NCI-H524 (cell line): ENCODE measurements around the gene INTS1.

Experiments used
- DNase-seq, 2 experiments: peaks; one replicate each; lab custom pipeline; 2025; lab: John Stamatoyannopoulos, UW

Gene INTS1

GRCh38 chr7:1503390-1503789 lies 799 bp downstream of the INTS1 start:
- no peak for DNase-seq

- no peak for DNase-seq
Observed at GRCh38 chr7:1502845-1503244, 1.3 kb downstream of the INTS1 start.

- no peak for DNase-seq
Observed at GRCh38 chr7:1501487-1502270, 2.5 kb downstream of the INTS1 start.

- DNase-seq, result no peak
Observed at GRCh38 chr7:1500064-1500807, 4.0 kb downstream of the INTS1 start.

- DNase-seq, result no peak
Observed at GRCh38 chr7:1499367-1500029, 4.7 kb downstream of the INTS1 start.

GRCh38 chr7:1498370-1499305 lies 5.6 kb downstream of the INTS1 start:
- no peak for DNase-seq

- DNase-seq, result no peak
Observed at GRCh38 chr7:1497293-1497927, 6.8 kb downstream of the INTS1 start.

- no peak for DNase-seq
Observed at GRCh38 chr7:1496531-1497292, 7.5 kb downstream of the INTS1 start.

- no peak for DNase-seq
Observed at GRCh38 chr7:1495564-1496242, 8.5 kb downstream of the INTS1 start.

GRCh38 chr7:1494866-1495563 lies 9.2 kb downstream of the INTS1 start:
- no peak for DNase-seq

GRCh38 chr7:1494447-1494846 lies 9.7 kb downstream of the INTS1 start:
- DNase-seq, result no peak

GRCh38 chr7:1493571-1493970 lies 10.6 kb downstream of the INTS1 start:
- DNase-seq, result no peak

- no peak for DNase-seq
Observed at GRCh38 chr7:1493129-1493528, 11.1 kb downstream of the INTS1 start.

GRCh38 chr7:1492640-1493039 lies 11.5 kb downstream of the INTS1 start:
- DNase-seq, result no peak

- no peak for DNase-seq
Observed at GRCh38 chr7:1492221-1492620, 12.0 kb downstream of the INTS1 start.

- no peak for DNase-seq
Observed at GRCh38 chr7:1490837-1491236, 13.4 kb downstream of the INTS1 start.

- no peak for DNase-seq
Observed at GRCh38 chr7:1489336-1489735, 14.9 kb downstream of the INTS1 start.

- no peak for DNase-seq
Observed at GRCh38 chr7:1488016-1488415, 16.2 kb downstream of the INTS1 start.

GRCh38 chr7:1487466-1487865 lies 16.7 kb downstream of the INTS1 start:
- DNase-seq, result no peak
